HG03442 (cell line): Measurements from ENCODE around the gene IL20RA.
"Not testable (repeated sequence)": the region's sequence is repeated elsewhere in the genome, so short reads cannot be mapped to it uniquely, and the experiment has no call there.

Source experiments
- ATAC-seq: cut with Tn5 transposase; IDR thresholded peaks from one replicate; pipeline ENCODE4 v1.9.1; 2021; ENCODE audit warnings: mild to moderate bottlenecking, moderate library complexity; ENCODE audit not compliant: unreplicated experiment

The IL20RA gene

GRCh38 chr6:137044366-137045221 is at the start of gene IL20RA:
TSS of gene IL20RA (minus strand) at chr6:137044965. CDS start at chr6:137044728, 237 bp downstream.
- no peak for ATAC-seq

GRCh38 chr6:137093183-137094069 is 48.7 kb upstream of the IL20RA start:
- no peak for ATAC-seq

GRCh38 chr6:137092018-137092417 is 47.3 kb upstream of the IL20RA start:
- ATAC-seq = no peak

- no peak for ATAC-seq
Observed at GRCh38 chr6:137089305-137089704, 44.5 kb upstream of the IL20RA start.

GRCh38 chr6:137087902-137088301 is 43.1 kb upstream of the IL20RA start:
- no peak for ATAC-seq

GRCh38 chr6:137086031-137086430 is 41.3 kb upstream of the IL20RA start:
- ATAC-seq = no peak

- no peak for ATAC-seq
Observed at GRCh38 chr6:137084865-137085617, 40.3 kb upstream of the IL20RA start.

- no peak for ATAC-seq
Observed at GRCh38 chr6:137084090-137084489, 39.3 kb upstream of the IL20RA start.

GRCh38 chr6:137081997-137082396 is 37.2 kb upstream of the IL20RA start:
- no peak for ATAC-seq

- no peak for ATAC-seq
Observed at GRCh38 chr6:137080711-137081110, 35.9 kb upstream of the IL20RA start.

- peak; percentile 100 for ATAC-seq
Observed at GRCh38 chr6:137076277-137077068, 31.7 kb upstream of the IL20RA start.

- ATAC-seq = not testable (repeated sequence)
Observed at GRCh38 chr6:137075790-137076189, 31.0 kb upstream of the IL20RA start.

GRCh38 chr6:137070303-137070702 is 25.5 kb upstream of the IL20RA start:
- no peak for ATAC-seq

GRCh38 chr6:137067399-137067798 is 22.6 kb upstream of the IL20RA start:
- no peak for ATAC-seq

- ATAC-seq = no peak
Observed at GRCh38 chr6:137058037-137058436, 13.3 kb upstream of the IL20RA start.

GRCh38 chr6:137056121-137056880 is 11.5 kb upstream of the IL20RA start:
- no peak for ATAC-seq

- no peak for ATAC-seq
Observed at GRCh38 chr6:137051790-137052472, 7.2 kb upstream of the IL20RA start.

- no peak for ATAC-seq
Observed at GRCh38 chr6:137049095-137049494, 4.3 kb upstream of the IL20RA start.

- ATAC-seq = no peak
Observed at GRCh38 chr6:137046871-137047412, 2.2 kb upstream of the IL20RA start.
